ENCODE measurements around the gene RHEB.

- TF ChIP-seq, protein P1, sequence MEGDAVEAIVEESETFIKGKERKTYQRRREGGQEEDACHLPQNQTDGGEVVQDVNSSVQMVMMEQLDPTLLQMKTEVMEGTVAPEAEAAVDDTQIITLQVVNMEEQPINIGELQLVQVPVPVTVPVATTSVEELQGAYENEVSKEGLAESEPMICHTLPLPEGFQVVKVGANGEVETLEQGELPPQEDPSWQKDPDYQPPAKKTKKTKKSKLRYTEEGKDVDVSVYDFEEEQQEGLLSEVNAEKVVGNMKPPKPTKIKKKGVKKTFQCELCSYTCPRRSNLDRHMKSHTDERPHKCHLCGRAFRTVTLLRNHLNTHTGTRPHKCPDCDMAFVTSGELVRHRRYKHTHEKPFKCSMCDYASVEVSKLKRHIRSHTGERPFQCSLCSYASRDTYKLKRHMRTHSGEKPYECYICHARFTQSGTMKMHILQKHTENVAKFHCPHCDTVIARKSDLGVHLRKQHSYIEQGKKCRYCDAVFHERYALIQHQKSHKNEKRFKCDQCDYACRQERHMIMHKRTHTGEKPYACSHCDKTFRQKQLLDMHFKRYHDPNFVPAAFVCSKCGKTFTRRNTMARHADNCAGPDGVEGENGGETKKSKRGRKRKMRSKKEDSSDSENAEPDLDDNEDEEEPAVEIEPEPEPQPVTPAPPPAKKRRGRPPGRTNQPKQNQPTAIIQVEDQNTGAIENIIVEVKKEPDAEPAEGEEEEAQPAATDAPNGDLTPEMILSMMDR (IDR thresholded peaks at IDR 0.05): no peak
- no peak for TF ChIP-seq POLR2A (IDR thresholded peaks at IDR 0.05)
Observed at GRCh38 chr7:151490456-151491105, 29.1 kb downstream of the RHEB start.
